Endothelial cell of umbilical vein (primary cell): Measurements from ENCODE around the gene GTF2B.

Experiments used
- CTCF ChIP-seq, 2 donors: IDR thresholded peaks; 1 replicate in 1 of 2; 2 replicates in 1 of 2; pipeline ENCODE4 v1.5.1; 2011; ENCODE audit warnings: low read length in 2 of 2, mild to moderate bottlenecking in 2 of 2, moderate library complexity in 2 of 2, control low read depth in 1 of 2, inconsistent platforms in 1 of 2, low read depth in 1 of 2; ENCODE audit not compliant: insufficient read depth in 1 of 2; ENCODE audit errors: extremely low read depth in 1 of 2
- EZH2 ChIP-seq: IDR thresholded peaks from 2 replicates; pipeline ENCODE4 v1.6.1; 2012; ENCODE audit warnings: borderline replicate concordance, low read depth, mild to moderate bottlenecking, moderate library complexity, low read length, inconsistent platforms; ENCODE audit not compliant: severe bottlenecking
- GATA2 ChIP-seq: IDR thresholded peaks from 2 replicates; pipeline ENCODE4 v1.7.0; 2011; ENCODE audit warnings: low read depth, mild to moderate bottlenecking, moderate library complexity, mixed read lengths, low read length; ENCODE audit not compliant: insufficient read length, insufficient read depth
- POLR2AphosphoS5 ChIP-seq: IDR thresholded peaks from 2 replicates; pipeline ENCODE4 v1.6.1; 2012; ENCODE audit warnings: low read depth, mild to moderate bottlenecking, control low read depth, low read length, moderate library complexity; ENCODE audit not compliant: insufficient read depth

- no peak for TF ChIP-seq EZH2
- no peak for TF ChIP-seq CTCF (IDR thresholded peaks at IDR 0.05; ENCODE audit: extremely low read depth in 1 of 2, insufficient read depth in 1 of 2, low read depth in 1 of 2, low read length in 2 of 2)
- no peak for TF ChIP-seq GATA2
- TF ChIP-seq POLR2AphosphoS5 = no peak
Measured at GRCh38 chr1:88892357-88892877, 1.1 kb upstream of the GTF2B start.
